ENCODE results near the gene METTL25. TPM values are rescaled to one million over a fixed set of nuclear protein-coding genes. Genes with fewer than 3 reads are reported as not detected.

Gene METTL25
- total and polyA plus RNA-seq, 2 of the 8 experiments (the other 6 are each of a cell fraction or from before 2014, with no cell fraction given) = 2.4 to 8.3 TPM

GRCh38 chr12:82468563-82468962, 110.2 kb downstream of the METTL25 start:
- POLR2A ChIA-PET (ENCODE audit: partially characterized antibody) = no interaction called here
- no peak overlapping the region for H2BK20ac ChIP-seq (ENCODE audit: low read length)
- H3K4me3 ChIP-seq (ENCODE audit: extremely low read depth in 1 of 4, insufficient read depth in 2 of 4, low read depth in 3 of 4, low read length in 4 of 4) = no peak overlapping the region
- H3K56ac ChIP-seq (replicated peaks; ENCODE audit: insufficient read length, low read depth, low read length) = no peak overlapping the region
- H2BK12ac ChIP-seq (ENCODE audit: low read depth, low read length) = no peak overlapping the region
- no peak overlapping the region for H2AK5ac ChIP-seq (ENCODE audit: low read depth, low read length)
- H3K4me2 ChIP-seq (ENCODE audit: insufficient read depth in 1 of 2, low read depth in 2 of 2, low read length in 2 of 2) = no peak overlapping the region
- H3K23ac ChIP-seq (ENCODE audit: insufficient read length) = no peak overlapping the region
- no peaks in the 10 kb centered on the region for H3K23me2 ChIP-seq (ENCODE audit: low read depth, low read length)
- no peak overlapping the region for H3K9ac ChIP-seq (replicated peaks in 1 of 4; ENCODE audit: extremely low read depth in 1 of 4, low read depth in 3 of 4, low read length in 3 of 4)
- H3K79me2 ChIP-seq (ENCODE audit: control insufficient read depth in 1 of 2, insufficient read depth in 2 of 2, low read length in 2 of 2) = no peaks in the 10 kb centered on the region
- no peak overlapping the region for H3K27ac ChIP-seq (ENCODE audit: low read depth, low read length)
- TF ChIP-seq SP4 (IDR thresholded peaks at IDR 0.05; ENCODE audit: low read length) = no peak
- no peak for TF ChIP-seq SIX5 (IDR thresholded peaks at IDR 0.05; ENCODE audit: low read depth, low read length)
- TF ChIP-seq YY1 (IDR thresholded peaks at IDR 0.05; ENCODE audit: low read depth, low read length) = no peak
- no peak for TF ChIP-seq KDM1A (IDR thresholded peaks at IDR 0.05; ENCODE audit: borderline replicate concordance, low read length)
- TF ChIP-seq MAFK (IDR thresholded peaks at IDR 0.05; ENCODE audit: low read depth, low read length) = no peak
- no peak overlapping the region for H4K5ac ChIP-seq (ENCODE audit: insufficient read length, low read depth, low read length)
- no peaks in the 10 kb centered on the region for H3K4me1 ChIP-seq (replicated peaks in 1 of 4; ENCODE audit: control insufficient read depth in 3 of 4, insufficient read depth in 4 of 4, low read length in 3 of 4)
- no peak overlapping the region for H3K18ac ChIP-seq (ENCODE audit: extremely low read depth, low read length)
- DNase-seq (ENCODE audit: low read depth in 1 of 2, low spot score in 2 of 2) (no peak), FAIRE-seq (no peak)
- no peak overlapping the region for H3K4ac ChIP-seq (replicated peaks; ENCODE audit: insufficient read length, low read depth, low read length)
- H3K36me3 ChIP-seq (ENCODE audit: control insufficient read depth in 2 of 4, insufficient read depth in 4 of 4, low read length in 3 of 4) = no peaks in the 10 kb centered on the region
- no peak overlapping the region for H4K8ac ChIP-seq (ENCODE audit: extremely low read depth, insufficient read depth, low read length)
- no peaks in the 10 kb centered on the region for H3K27me3 ChIP-seq (replicated peaks in 1 of 4; ENCODE audit: control insufficient read depth in 3 of 4, extremely low read depth in 1 of 4, insufficient read depth in 3 of 4, low read length in 3 of 4)
- H2BK5ac ChIP-seq (ENCODE audit: low read depth, low read length) = no peak overlapping the region
- H2AFZ ChIP-seq (ENCODE audit: low read length) = no peak overlapping the region
- H2BK120ac ChIP-seq (replicated peaks; ENCODE audit: low read depth, low read length) = no peak overlapping the region
- H4K20me1 ChIP-seq (replicated peaks in 1 of 2; ENCODE audit: control insufficient read depth in 1 of 2, insufficient read depth in 2 of 2, low read length in 2 of 2) = no peaks in the 10 kb centered on the region
- H2BK15ac ChIP-seq (ENCODE audit: low read length) = no peak overlapping the region
- H4K91ac ChIP-seq (replicated peaks; ENCODE audit: insufficient read length, low read length) = no peak overlapping the region
- WGBS, 2 experiments (ENCODE audit: extremely low coverage in 1 of 2, insufficient coverage in 1 of 2, insufficient read length in 1 of 2, insufficient replicate concordance in 2 of 2, low coverage in 1 of 2, low lambda C conversion rate in 2 of 2, missing lambda C conversion rate in 1 of 2) = 91% methylated on average over 4 of the region's 4 CpGs; no CpG with 5 or more reads in 1 of the 2 experiments
- no peaks in the 10 kb centered on the region for H3K9me3 ChIP-seq (ENCODE audit: insufficient read depth in 2 of 2, low read depth in 1 of 2, low read length in 1 of 2)
- H3K79me1 ChIP-seq (ENCODE audit: low read depth, low read length) = no peaks in the 10 kb centered on the region
- no peak overlapping the region for H3K14ac ChIP-seq (ENCODE audit: insufficient read length)
- CTCF ChIA-PET (ENCODE audit: partially characterized antibody) = no interaction called here
